ENCODE results near the gene SH3GL3. TPM values are rescaled to one million over a fixed set of nuclear protein-coding genes. Genes with fewer than 3 reads are reported as not detected.

SH3GL3 gene
- total RNA-seq, 1 experiment from 2014 or later = not detected

GRCh38 chr15:83654379-83655236 lies 207.5 kb downstream of the SH3GL3 start:
- no peak for TF ChIP-seq CTCF (IDR thresholded peaks at IDR 0.05; ENCODE audit: insufficient read depth in 1 of 2, low read depth in 1 of 2, low read length in 1 of 2, severe bottlenecking in 1 of 2, unreplicated experiment in 1 of 2)
- intact Hi-C loops (cut with micrococcal nuclease; ENCODE audit: unreplicated experiment) = no loop called here
- Histone ChIP-seq H3K36me3 (ENCODE audit: control insufficient read depth, insufficient read depth, low read length) (no peaks in the 10 kb centered on the region), H3K9me3 (no peaks in the 10 kb centered on the region), H3K4me3 (ENCODE audit: low read depth, low read length) (no peak overlapping the region), H3K27me3 (replicated peaks; ENCODE audit: control insufficient read depth, insufficient read depth, low read length) (no peaks in the 10 kb centered on the region), H3K4me1 (peaks cover 8% of the 10 kb centered on the region)
- no peaks in the 10 kb centered on the region for H3K36me3 Mint-ChIP-seq (ENCODE audit: insufficient read depth, unreplicated experiment)
- peaks cover 6% of the 10 kb centered on the region for H3K27me3 Mint-ChIP-seq (ENCODE audit: insufficient read depth, unreplicated experiment)
- no peak overlapping the region for H3K4me3 Mint-ChIP-seq (ENCODE audit: unreplicated experiment)
- no peaks in the 10 kb centered on the region for H3K9me3 Mint-ChIP-seq (ENCODE audit: unreplicated experiment)
- peaks cover 12% of the 10 kb centered on the region for H3K4me1 Mint-ChIP-seq (ENCODE audit: low read depth, unreplicated experiment)
- H3K27ac Mint-ChIP-seq (ENCODE audit: unreplicated experiment) = no peak overlapping the region
- no peak for DNase-seq
- no TSS peak for BruUV-seq (replicated peaks)
- CTCF ChIA-PET = no interaction called here
- POLR2A ChIA-PET = no interaction called here

DNA sequence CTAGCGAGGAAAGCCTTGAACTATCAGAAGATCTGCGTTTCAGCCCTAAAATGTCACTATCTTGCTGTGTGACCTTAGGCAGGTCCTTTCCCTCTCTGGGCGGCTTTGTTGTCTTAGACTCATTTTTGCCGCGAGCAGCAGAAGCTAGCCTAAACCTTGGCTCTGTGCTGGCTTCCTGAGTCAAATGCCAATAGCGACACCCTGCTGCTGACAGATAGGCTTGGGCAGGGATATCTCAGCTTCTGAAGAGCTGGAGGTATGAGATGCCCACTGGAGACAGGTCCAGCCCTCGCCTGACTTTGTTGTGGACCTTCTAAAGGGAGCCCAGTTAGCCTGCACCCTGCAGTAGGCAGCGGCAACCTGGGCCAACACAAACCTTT lies 208.1 kb downstream of the SH3GL3 start:
- no TSS peak for BruUV-seq (replicated peaks)
- intact Hi-C loops (cut with micrococcal nuclease; ENCODE audit: unreplicated experiment) = no loop called here
- Mint-ChIP-seq H3K9me3 (ENCODE audit: unreplicated experiment) (no peaks in the 10 kb centered on the region), H3K36me3 (ENCODE audit: insufficient read depth, unreplicated experiment) (no peaks in the 10 kb centered on the region), H3K4me1 (ENCODE audit: low read depth, unreplicated experiment) (peaks cover 12% of the 10 kb centered on the region), H3K4me3 (ENCODE audit: unreplicated experiment) (no peak overlapping the region), H3K27me3 (ENCODE audit: insufficient read depth, unreplicated experiment) (peaks cover 4% of the 10 kb centered on the region), H3K27ac (ENCODE audit: unreplicated experiment) (no peak overlapping the region)
- no peak for TF ChIP-seq CTCF (IDR thresholded peaks at IDR 0.05; ENCODE audit: insufficient read depth in 1 of 2, low read depth in 1 of 2, low read length in 1 of 2, severe bottlenecking in 1 of 2, unreplicated experiment in 1 of 2)
- Histone ChIP-seq H3K36me3 (ENCODE audit: control insufficient read depth, insufficient read depth, low read length) (no peaks in the 10 kb centered on the region), H3K9me3 (no peaks in the 10 kb centered on the region), H3K4me3 (ENCODE audit: low read depth, low read length) (no peak overlapping the region), H3K4me1 (peaks cover 8% of the 10 kb centered on the region), H3K27me3 (replicated peaks; ENCODE audit: control insufficient read depth, insufficient read depth, low read length) (no peaks in the 10 kb centered on the region)
- CTCF ChIA-PET = no interaction called here
- POLR2A ChIA-PET = no interaction called here
- no peak for DNase-seq

GRCh38 chr15:83656192-83656591 lies 209.1 kb downstream of the SH3GL3 start:
- POLR2A ChIA-PET = no interaction called here
- H3K27me3 Mint-ChIP-seq (ENCODE audit: insufficient read depth, unreplicated experiment) = peaks cover 4% of the 10 kb centered on the region
- CTCF ChIA-PET = no interaction called here

More at GRCh38 chr15:83656192-83656591, 209.1 kb downstream of the SH3GL3 start:
- Histone ChIP-seq H3K4me3 (ENCODE audit: low read depth, low read length) (no peak overlapping the region), H3K27me3 (replicated peaks; ENCODE audit: control insufficient read depth, insufficient read depth, low read length) (no peaks in the 10 kb centered on the region), H3K9me3 (no peaks in the 10 kb centered on the region), H3K4me1 (peaks cover 8% of the 10 kb centered on the region), H3K36me3 (ENCODE audit: control insufficient read depth, insufficient read depth, low read length) (no peaks in the 10 kb centered on the region)
- no peak overlapping the region for H3K27ac Mint-ChIP-seq (ENCODE audit: unreplicated experiment)
- intact Hi-C loops (cut with micrococcal nuclease; ENCODE audit: unreplicated experiment) = no loop called here
- no peak overlapping the region for H3K4me3 Mint-ChIP-seq (ENCODE audit: unreplicated experiment)
- no peaks in the 10 kb centered on the region for H3K36me3 Mint-ChIP-seq (ENCODE audit: insufficient read depth, unreplicated experiment)
- H3K9me3 Mint-ChIP-seq (ENCODE audit: unreplicated experiment) = no peaks in the 10 kb centered on the region
- peaks cover 12% of the 10 kb centered on the region for H3K4me1 Mint-ChIP-seq (ENCODE audit: low read depth, unreplicated experiment)
- no peak for TF ChIP-seq CTCF (IDR thresholded peaks at IDR 0.05; ENCODE audit: insufficient read depth in 1 of 2, low read depth in 1 of 2, low read length in 1 of 2, severe bottlenecking in 1 of 2, unreplicated experiment in 1 of 2)
- no TSS peak for BruUV-seq (replicated peaks)
- no peak for DNase-seq

Measured in Caco-2 (cell line).